SJSA1 (cell line): ENCODE data around the gene APBB2. TPM values are rescaled to one million over a fixed set of nuclear protein-coding genes. Genes with fewer than 3 reads are reported as not detected.

Experiments used
- DNase-seq, 2 experiments: peaks; one replicate each; pipeline ENCODE4 v3.0.0-alpha.2; 2015 to 2020; ENCODE audit warnings: low spot score in 2 of 2, low read depth in 1 of 2
- H3K27ac ChIP-seq: fragments of 250-450 bp; sonication (Bioruptor Pico); 2 replicates; pipeline ENCODE4 v1.5.1; 2020; ENCODE audit warnings: mild to moderate bottlenecking, moderate library complexity
- H3K27me3 ChIP-seq: fragments of 250-450 bp; sonication (Bioruptor Pico); replicated peaks from 2 replicates; pipeline ENCODE4 v1.5.1; 2020; ENCODE audit warnings: mild to moderate bottlenecking, moderate library complexity
- H3K36me3 ChIP-seq: fragments of 250-450 bp; sonication (Bioruptor Pico); 2 replicates; pipeline ENCODE4 v1.5.1; 2020; ENCODE audit warnings: mild to moderate bottlenecking
- H3K4me1 ChIP-seq: fragments of 250-450 bp; sonication (Bioruptor Pico); replicated peaks from 2 replicates; pipeline ENCODE4 v1.6.1; 2021; ENCODE audit warnings: mild to moderate bottlenecking
- H3K4me3 ChIP-seq: fragments of 250-450 bp; sonication (Bioruptor Pico); 2 replicates; pipeline ENCODE4 v1.5.1; 2020; ENCODE audit warnings: mild to moderate bottlenecking
- H3K9me3 ChIP-seq: fragments of 250-450 bp; sonication (Bioruptor Pico); replicated peaks from 2 replicates; pipeline ENCODE4 v1.5.1; 2020; ENCODE audit warnings: mild to moderate bottlenecking
- total RNA-seq: library from RNA; depleted of rRNA; stranded (reverse); fragments of >200 nt; shearing (Covaris generic); gene quantifications from 2 replicates; pipeline ENCODE4 v1.2.3, GENCODE V29; 2014

The APBB2 gene
- total RNA-seq, 1 experiment from 2014 or later = 12.9 TPM

DNA sequence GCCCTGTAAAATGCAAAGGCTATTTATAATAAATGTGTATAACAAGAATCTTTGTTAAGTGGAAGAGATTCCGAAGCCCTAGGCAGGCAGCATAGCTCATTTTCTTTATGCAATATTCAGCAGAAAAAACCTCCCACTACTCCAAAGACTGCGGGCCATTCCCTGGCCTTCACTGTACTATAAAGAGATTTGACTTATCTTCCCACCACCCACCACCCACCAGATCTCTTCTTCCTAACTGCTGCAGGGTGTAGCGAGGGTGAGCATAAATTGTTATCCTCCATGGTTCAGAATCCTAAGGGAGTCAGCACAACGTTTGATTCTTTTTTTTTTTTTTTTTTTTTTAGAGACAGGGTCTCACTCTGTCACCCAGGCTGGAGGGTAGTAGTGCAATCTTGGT is 349.8 kb downstream of the APBB2 start:
- Histone ChIP-seq H3K9me3 (no peaks in the 10 kb centered on the region), H3K4me3 (no peak overlapping the region), H3K4me1 (no peaks in the 10 kb centered on the region), H3K27me3 (no peaks in the 10 kb centered on the region), H3K27ac (no peak overlapping the region), H3K36me3 (no peaks in the 10 kb centered on the region)
- DNase-seq = no peak

DNA sequence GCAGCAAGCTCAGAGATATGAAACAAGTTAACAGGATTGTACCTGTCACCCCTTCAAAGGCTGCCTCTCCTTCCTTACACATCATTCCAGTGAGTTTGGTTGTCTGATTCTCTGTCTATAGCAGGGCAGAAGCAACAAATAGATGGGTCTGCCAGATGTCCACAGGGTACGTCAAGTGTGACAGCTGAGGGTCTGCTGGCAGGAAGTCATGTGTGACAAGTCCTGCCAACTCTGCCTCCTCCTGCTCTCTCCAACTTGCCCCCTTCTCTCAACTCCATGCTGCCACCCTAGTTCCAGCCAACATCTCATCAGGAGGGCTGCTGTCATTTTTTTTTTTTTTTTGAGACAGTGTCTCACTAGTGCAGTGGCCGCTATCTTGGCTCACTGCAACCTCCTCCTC is 355.4 kb downstream of the APBB2 start:
- Histone ChIP-seq H3K27me3 (no peaks in the 10 kb centered on the region), H3K4me3 (no peak overlapping the region), H3K9me3 (no peaks in the 10 kb centered on the region), H3K4me1 (no peaks in the 10 kb centered on the region), H3K36me3 (no peaks in the 10 kb centered on the region), H3K27ac (no peak overlapping the region)
- DNase-seq = no peak

DNA sequence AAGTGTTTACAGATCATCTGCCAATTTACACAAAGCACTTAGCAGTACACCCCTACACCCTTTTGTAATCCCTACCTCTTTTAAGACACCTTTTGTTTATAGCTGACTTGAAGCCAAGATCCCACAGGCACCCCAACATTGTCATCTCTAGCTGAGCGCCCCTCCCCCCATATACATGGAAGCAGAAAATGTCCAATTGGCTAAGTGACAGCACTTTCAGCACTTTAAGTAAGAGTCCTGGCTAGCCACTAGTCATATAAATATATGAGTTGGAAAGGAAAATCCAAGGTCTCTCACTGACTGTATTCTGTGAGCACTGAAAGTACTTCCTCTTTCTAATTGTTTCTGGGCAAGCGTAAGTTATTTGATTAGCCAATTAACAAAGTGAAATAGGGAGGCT is 356.4 kb downstream of the APBB2 start:
- DNase-seq = no peak
- Histone ChIP-seq H3K27ac (no peak overlapping the region), H3K9me3 (no peaks in the 10 kb centered on the region), H3K36me3 (no peaks in the 10 kb centered on the region), H3K27me3 (no peaks in the 10 kb centered on the region), H3K4me1 (no peaks in the 10 kb centered on the region), H3K4me3 (no peak overlapping the region)

DNA sequence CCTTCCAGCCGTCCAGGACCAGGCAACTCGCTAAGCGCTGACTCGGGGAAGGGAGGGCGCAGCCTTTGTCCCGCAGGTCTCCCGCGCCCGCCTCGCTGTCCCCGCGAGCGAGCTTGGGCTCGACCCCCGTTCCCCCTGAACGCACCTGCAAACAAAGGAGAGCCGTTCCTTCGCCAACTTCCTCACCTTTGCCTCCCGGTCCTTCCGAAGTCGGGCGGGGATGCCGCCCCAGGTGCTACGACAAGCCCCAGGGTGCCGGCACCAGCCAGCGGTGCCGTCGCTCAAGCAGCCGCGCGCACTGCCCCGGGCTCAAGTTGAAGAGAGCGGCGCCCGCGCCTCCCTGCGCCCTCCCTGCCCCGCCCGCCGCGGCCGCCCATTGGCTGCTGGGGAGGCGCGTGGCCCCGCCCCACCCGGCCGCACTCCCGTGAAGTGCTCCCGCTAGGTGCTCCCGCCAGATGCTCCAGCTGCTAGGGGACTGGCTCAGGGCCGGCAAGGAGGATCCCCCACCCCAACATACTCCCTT is 357.4 kb downstream of the APBB2 start:
- H3K9me3 ChIP-seq = no peaks in the 10 kb centered on the region
- H3K27ac ChIP-seq = no peak overlapping the region
- H3K36me3 ChIP-seq = no peaks in the 10 kb centered on the region
- H3K4me1 ChIP-seq = no peaks in the 10 kb centered on the region
- no peaks in the 10 kb centered on the region for H3K27me3 ChIP-seq
- DNase-seq = no peak
- H3K4me3 ChIP-seq = no peak overlapping the region

DNA sequence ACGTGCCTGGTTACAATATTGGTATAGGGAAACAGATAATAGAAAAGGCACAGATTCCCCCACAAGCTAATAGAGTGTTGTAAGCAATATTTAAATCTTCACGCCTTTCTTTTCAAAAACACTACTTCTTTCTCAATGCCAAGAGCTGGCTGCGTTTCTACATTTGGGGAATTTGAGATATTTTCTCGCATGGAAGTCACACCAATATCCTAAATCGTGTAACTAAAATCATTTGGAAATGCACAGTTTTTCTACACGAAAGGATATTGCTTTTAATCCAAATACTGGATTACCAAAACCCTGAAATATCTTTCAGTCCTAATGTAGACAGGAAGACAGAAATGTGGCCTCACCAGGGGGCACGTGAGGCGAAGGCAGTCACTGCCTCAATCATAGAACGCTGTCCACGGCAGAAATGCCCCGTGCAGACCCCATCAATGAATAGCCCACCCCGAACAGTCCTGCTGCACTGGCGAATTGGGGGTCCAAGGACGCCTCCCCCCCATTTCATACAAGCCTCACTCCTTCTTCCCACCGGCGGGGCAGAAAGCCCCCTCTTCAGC is 358.0 kb downstream of the APBB2 start:
- no peaks in the 10 kb centered on the region for H3K4me1 ChIP-seq
- H3K4me3 ChIP-seq = no peak overlapping the region
- no peaks in the 10 kb centered on the region for H3K9me3 ChIP-seq
- H3K27me3 ChIP-seq = no peaks in the 10 kb centered on the region
- no peaks in the 10 kb centered on the region for H3K36me3 ChIP-seq
- DNase-seq = no peak
- no peak overlapping the region for H3K27ac ChIP-seq

DNA sequence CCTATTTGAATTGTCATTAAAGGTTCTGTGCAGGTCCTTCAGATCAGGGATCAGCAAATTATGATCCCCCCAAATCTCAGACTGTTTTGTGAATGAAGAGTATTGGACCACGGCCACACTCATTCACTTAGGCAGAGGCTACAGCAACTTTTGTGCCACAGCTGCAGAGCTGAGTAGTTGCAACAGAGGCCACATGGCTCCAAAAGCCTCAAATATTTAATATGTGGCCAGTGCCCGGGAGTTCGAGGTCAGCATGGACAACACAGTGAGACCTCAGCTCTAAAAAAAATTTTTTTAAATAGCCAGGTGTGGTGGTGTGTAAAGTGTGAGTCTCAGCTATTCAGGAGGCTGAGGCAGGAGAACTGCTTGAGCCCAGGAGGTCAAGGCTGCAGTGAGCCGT is 363.8 kb downstream of the APBB2 start:
- no peak overlapping the region for H3K4me3 ChIP-seq
- no peaks in the 10 kb centered on the region for H3K4me1 ChIP-seq
- no peaks in the 10 kb centered on the region for H3K27me3 ChIP-seq
- no peak for DNase-seq
- H3K9me3 ChIP-seq = no peaks in the 10 kb centered on the region
- H3K36me3 ChIP-seq = no peaks in the 10 kb centered on the region
- no peak overlapping the region for H3K27ac ChIP-seq

DNA sequence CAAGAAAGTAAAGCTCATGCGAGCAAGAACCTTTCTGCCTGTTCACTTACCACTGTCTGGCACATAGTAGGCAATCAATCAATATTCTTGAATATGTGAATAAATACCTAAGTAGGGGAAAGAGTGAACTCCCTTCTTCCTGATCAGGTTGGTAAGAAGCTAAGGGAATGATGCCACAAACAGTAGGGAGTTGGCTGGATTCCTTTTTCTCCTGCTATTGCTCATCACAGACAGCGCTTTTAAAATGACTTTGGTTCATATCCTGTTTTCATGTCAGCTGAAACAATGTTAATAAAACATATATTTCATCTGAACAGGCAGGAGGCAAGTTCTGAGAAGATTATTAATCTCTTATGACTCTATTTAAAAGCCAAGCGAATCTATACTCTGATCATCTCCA is 365.4 kb downstream of the APBB2 start:
- H3K27me3 ChIP-seq = no peaks in the 10 kb centered on the region
- no peak overlapping the region for H3K27ac ChIP-seq
- H3K4me1 ChIP-seq = no peaks in the 10 kb centered on the region
- H3K36me3 ChIP-seq = no peaks in the 10 kb centered on the region
- no peak overlapping the region for H3K4me3 ChIP-seq
- H3K9me3 ChIP-seq = no peaks in the 10 kb centered on the region
- DNase-seq = no peak

DNA sequence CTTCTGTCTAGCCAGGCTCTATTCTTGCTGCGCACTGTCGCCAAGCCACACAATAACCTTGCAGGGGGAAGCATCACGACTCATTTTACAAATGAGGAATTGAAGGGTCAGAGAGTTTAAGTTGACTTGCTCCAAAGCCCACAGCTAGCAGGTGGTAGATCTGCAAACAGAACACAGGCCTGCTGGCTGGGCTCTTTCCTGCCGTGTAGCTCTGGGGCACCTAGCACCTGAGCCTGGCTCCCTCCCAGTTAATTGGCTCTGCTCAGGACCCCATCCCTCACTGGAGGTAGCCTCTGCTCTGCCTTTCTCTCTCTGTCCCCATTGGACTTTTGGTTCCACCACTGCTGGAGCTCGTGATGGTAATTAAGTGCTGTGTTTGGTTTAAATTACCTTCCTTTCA is 366.1 kb downstream of the APBB2 start:
- H3K4me1 ChIP-seq = no peaks in the 10 kb centered on the region
- H3K36me3 ChIP-seq = no peaks in the 10 kb centered on the region
- H3K27me3 ChIP-seq = no peaks in the 10 kb centered on the region
- no peak overlapping the region for H3K27ac ChIP-seq
- no peak overlapping the region for H3K4me3 ChIP-seq
- DNase-seq = no peak
- no peaks in the 10 kb centered on the region for H3K9me3 ChIP-seq

DNA sequence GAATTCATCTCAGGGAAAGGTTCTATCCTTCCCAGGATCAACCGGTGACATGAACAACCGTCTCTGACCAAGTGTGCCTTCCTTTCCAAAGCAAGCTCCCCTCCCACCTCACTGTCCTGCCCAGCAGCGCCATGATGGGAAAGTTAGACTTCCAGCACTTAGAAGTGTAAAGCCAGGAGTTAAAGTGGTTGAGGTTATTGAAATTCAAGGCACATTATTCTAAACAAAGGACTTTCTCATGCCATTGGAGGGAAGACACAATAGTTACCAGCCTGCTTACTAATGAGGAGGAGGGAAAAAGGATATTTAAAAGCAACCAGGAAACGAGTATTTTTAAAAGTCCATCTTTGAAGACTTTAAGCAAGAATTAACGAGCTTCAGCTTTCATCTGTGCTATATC is 367.8 kb downstream of the APBB2 start:
- Histone ChIP-seq H3K36me3 (no peaks in the 10 kb centered on the region), H3K4me1 (no peaks in the 10 kb centered on the region), H3K9me3 (no peaks in the 10 kb centered on the region), H3K4me3 (no peak overlapping the region), H3K27me3 (no peaks in the 10 kb centered on the region), H3K27ac (no peak overlapping the region)
- DNase-seq = no peak

DNA sequence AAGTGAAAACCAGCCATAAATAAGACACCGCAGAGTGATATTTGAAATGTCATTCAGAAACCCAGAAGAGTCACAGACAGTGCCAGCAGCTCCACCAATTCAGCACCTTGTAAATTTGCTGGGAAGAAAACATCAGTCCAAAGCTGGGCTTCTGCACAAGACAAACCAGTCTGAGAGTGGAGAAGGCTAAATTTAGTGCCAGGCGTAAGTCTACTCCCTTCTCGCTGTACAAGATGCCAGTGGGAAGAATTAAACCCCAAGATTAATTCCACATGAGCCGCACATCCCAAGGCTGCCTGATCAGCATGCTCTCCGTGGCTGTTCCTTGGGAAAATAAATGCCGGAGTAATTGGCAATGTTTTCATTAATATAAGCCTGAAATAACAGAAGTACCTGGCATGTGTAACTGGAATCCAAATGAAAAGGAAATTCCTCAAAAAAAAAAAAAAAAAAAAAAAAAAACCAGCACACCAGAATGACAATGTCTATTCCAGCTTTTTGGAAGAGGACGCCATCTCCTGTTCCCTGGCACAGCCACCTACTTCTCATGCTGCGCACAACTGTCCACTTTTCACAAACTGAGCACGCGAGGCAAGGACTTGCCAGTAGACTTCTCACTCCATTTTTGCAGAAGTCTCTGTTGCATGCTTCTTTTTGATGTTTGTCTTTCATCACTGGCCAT is 369.0 kb downstream of the APBB2 start:
- no peak for DNase-seq

DNA sequence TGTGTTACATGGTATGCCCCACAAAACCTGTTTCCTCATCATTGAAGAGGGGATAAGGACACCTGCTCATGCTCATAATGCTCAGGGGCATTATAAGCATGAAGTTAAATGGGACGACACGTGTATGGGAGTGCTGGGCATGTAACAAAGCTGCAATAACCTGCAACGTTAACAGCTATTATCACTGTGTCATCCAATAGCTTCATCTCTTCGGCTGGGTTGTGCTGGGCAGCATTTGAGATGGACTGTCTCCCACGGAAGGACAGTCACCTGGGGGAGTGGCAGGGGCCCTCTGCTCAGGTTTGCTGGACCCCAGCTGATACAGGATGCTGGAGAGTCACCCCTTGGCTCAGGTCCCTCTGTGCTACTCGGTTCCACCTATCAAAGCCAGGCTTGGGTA is 370.1 kb downstream of the APBB2 start:
- Histone ChIP-seq H3K4me3 (no peak overlapping the region), H3K27ac (no peak overlapping the region), H3K9me3 (no peaks in the 10 kb centered on the region), H3K4me1 (no peaks in the 10 kb centered on the region), H3K36me3 (no peaks in the 10 kb centered on the region), H3K27me3 (no peaks in the 10 kb centered on the region)
- DNase-seq = no peak

More for the DNA sequence above, 369.0 kb downstream of the APBB2 start:
- Histone ChIP-seq H3K4me1 (no peaks in the 10 kb centered on the region), H3K4me3 (no peak overlapping the region), H3K36me3 (no peaks in the 10 kb centered on the region), H3K9me3 (no peaks in the 10 kb centered on the region), H3K27ac (no peak overlapping the region), H3K27me3 (no peaks in the 10 kb centered on the region)

DNA sequence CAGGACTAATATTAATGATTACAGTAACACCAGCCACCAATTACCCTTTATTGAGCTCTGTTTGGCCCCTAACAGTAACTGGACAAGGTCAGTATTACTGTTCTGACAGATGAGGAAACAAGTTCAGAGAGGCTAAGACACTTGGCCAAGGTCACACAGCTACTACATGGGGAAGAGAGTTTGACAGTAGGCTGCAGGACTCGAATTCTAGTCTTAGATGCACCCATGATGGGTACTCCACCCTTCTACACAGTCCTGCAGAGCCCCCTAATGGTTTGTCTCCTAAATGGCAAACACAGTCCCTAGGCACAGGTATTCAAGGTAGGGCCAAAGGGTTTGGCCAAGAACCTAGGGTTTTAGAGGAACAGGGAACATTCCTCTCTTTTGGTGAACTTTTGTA is 370.6 kb downstream of the APBB2 start:
- H3K4me1 ChIP-seq = no peaks in the 10 kb centered on the region
- H3K4me3 ChIP-seq = no peak overlapping the region
- no peaks in the 10 kb centered on the region for H3K27me3 ChIP-seq
- H3K36me3 ChIP-seq = no peaks in the 10 kb centered on the region
- H3K9me3 ChIP-seq = no peaks in the 10 kb centered on the region
- no peak for DNase-seq
- no peak overlapping the region for H3K27ac ChIP-seq

DNA sequence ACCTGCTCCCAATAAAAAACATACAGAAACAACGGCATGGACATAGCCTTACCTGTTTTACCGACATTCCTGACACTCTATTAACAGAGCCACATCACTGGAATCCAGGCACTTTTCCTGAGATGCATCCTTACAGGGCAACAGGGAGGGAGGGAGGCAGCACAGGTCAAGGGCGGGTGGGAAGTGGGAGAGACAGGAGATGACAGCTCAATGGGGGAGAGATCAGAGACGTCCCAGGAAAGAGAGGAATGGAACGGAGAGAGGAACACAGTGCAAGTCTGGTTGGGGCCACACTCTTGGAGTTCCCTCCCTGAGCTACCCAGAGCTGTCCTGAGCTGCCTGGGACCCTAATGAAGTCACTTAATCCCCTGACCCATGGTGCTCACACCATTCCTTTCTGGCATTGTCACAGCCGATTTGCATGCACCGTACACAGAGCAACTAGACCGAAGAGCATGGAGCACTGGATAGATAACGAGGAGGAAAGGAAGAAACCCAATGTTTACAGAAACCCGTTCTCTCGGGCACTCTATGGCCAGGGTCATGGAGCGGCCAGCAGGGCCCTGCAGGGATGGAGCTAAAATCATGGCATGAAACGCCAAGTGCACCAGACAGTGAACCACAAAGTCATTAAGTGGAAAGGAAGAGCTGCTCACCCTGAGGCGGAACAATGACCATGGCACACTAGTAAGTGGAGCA is 371.5 kb downstream of the APBB2 start:
- Histone ChIP-seq H3K27me3 (no peaks in the 10 kb centered on the region), H3K4me3 (no peak overlapping the region), H3K9me3 (no peaks in the 10 kb centered on the region), H3K4me1 (no peaks in the 10 kb centered on the region), H3K36me3 (no peaks in the 10 kb centered on the region), H3K27ac (no peak overlapping the region)
- DNase-seq = no peak

DNA sequence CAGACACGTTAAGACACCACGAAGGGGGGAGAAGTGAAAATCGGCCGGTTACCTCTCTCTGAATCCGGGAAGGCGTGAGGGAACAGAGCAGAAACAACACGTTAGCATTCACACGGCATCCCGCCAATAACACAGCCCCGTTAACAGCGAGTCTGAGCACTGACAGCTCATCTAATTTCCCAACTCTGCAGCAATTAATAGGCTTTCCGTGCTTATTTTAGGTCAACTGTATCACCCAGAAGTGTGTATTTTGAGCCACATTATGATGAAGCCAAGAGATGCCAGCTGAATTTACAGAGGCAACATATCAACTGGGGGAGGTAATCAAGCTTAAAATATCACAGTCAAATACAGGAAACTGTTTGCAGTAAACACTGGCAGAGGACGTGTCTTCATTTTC is 372.0 kb downstream of the APBB2 start:
- Histone ChIP-seq H3K9me3 (no peaks in the 10 kb centered on the region), H3K4me3 (no peak overlapping the region), H3K36me3 (no peaks in the 10 kb centered on the region), H3K4me1 (no peaks in the 10 kb centered on the region), H3K27ac (no peak overlapping the region), H3K27me3 (no peaks in the 10 kb centered on the region)
- no peak for DNase-seq
